HG02981 (cell line): ENCODE measurements around the gene MEIOB.
"Not testable (repeated sequence)": the region's sequence is repeated elsewhere in the genome, so short reads cannot be mapped to it uniquely, and the experiment has no call there.

ENCODE experiments used
- ATAC-seq: cut with Tn5 transposase; IDR thresholded peaks from one replicate; pipeline ENCODE4 v1.9.1; 2021; ENCODE audit warnings: mild to moderate bottlenecking, moderate library complexity; ENCODE audit not compliant: unreplicated experiment

Gene MEIOB

GRCh38 chr16:1878256-1878655, 6.3 kb upstream of the MEIOB start:
- no peak for ATAC-seq

GRCh38 chr16:1877804-1878203, 5.8 kb upstream of the MEIOB start:
- ATAC-seq: no peak

GRCh38 chr16:1877089-1877488, 5.1 kb upstream of the MEIOB start:
- ATAC-seq: no peak

GRCh38 chr16:1876468-1876867, 4.5 kb upstream of the MEIOB start:
- ATAC-seq: no peak

DNA sequence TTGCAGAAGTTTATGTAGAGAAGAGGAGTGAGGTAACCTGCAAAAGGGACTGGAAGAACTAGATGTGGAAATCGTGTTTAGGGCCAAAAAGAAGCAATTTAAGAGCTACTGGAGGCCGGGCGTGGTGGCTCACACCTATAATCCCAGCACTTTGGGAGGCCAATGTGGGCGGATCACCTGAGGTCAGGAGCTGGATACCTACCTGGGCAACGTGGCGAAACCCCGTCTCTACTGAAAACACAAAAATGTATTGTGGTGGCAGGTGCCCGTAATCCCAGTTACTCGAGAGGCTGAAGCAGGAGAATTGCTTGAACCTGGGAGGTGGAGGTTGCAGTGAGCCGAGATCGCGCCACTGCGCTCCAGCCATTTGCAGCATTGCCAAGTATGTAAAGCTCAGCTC, 4.1 kb upstream of the MEIOB start:
- not testable (repeated sequence) for ATAC-seq

- ATAC-seq: no peak
Observed at GRCh38 chr16:1874854-1875253, 2.9 kb upstream of the MEIOB start.

DNA sequence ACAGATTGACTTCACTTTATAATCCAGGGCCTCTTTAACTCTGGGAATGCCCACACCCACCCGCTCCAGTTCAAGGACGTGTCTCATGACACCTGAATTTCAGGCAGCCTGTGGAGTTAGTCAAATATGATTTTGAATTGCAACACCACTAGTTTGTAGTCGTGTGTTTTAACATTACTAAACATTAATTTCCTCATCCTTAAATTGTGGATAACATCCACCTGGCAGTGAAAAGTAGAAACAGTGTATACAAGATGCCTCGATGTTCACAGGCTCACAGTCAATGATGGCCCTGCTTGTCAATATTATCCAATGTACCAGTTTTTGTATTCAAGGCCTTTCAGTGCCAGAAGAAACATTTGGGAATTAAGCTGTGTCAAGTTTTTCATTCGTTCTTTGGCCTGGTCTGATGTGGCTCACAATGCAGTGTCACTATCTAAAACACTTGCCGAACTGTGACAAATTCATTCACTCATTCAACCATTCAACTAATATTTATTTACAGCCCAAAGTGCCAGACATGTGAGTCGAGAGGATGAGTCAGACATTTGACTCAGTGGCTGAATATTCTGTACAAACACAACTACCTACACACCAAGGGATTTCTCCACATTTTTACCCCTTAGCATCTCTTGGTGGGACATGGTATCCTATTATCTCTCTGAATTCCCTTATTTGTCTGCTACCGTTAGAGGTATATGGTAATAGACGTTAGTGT, 1.4 kb downstream of the MEIOB start:
- ATAC-seq: no peak

GRCh38 chr16:1865902-1866690, 5.9 kb downstream of the MEIOB start:
- no peak for ATAC-seq

DNA sequence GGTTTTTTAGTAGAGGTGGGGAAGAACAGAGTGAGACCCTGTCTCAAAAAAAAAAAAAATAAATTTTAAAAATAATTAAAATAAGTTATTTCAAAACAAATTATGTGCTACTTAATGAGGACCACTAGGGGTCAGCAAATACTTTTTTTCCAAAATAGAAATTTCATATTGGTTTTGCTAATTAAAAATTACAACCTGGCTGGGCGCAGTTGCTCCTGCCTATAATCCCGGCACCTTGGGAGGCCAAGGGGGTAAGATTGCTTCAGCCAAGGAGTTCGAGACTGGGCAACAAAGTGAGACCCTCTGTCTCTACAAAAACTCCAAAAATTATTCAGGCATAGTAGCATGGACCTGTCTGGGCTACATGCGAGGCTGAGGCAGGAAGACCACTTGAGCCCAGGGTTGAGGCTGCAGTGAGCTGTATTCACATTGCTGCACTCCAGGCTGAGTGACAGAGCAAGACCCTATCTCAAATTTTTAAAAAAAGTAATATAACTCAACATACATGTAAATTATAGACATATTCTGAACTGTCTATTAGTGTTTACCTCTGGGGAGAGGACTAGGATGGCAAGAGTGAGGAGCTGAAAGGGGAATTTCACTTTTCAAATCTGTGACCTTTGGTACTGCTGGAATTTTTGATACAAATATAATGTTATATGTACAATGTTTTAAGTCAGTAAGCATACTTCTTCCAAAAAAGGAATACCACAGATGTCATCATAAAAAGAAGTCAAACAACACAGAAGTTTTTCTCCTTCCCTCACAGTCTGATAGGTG, 8.1 kb downstream of the MEIOB start:
- no peak for ATAC-seq

DNA sequence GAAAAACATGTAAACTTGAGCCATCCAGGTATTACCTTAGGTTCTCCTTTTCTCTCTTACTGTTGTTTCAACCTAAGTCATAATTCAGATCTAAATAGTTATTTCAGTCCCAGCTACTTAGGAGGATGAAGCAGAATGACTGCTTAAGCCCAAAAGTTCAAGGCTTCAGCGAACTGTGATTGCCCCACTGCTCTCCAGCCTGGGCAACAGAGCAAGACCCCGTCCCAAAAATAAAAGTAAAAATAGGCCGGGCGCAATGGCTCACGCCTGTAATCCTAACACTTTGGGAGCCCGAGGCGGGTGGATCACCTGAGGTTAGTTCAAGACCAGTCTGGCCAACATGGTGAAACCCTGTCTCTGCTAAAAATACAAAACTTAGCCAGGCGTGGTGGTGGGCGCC, 9.6 kb downstream of the MEIOB start:
- no peak for ATAC-seq

DNA sequence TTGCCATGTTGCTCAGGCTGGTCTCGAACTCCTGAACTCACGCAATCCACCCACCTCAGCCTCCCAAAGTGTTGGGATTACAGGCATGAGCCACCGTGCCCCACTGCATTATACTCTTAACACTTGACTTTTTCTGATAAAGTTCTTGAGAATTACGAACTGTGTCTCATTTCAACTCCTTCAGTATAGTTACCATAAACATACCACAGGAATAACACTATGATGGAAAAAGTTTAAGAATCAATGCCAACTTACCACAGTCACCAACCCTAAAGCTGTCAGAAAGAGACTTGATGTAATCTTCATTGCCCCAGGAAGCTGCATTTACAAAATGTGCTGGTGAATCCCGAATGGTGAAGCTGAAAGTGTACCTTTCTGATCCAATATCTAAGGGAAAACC, 10.2 kb downstream of the MEIOB start:
- no peak for ATAC-seq

DNA sequence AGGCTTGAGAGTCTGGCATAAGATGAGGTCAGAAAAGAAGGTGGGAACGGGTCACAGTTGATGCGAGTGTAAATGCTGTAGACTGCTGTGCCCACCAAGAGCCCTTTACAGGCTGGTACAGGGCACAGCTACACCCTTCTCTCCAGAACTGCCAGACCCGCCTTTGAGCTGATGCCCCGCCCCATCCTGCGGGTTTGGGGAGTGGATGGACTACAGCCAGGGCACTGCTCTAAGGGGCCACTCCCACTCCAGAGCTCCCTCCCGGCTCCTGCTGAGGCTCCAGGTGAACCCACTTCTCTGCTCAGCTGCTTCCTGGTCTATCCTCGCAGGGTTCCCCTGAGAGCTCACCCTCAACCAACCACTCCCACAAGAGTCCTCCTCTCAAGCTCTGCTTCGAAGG, 12.3 kb downstream of the MEIOB start:
- ATAC-seq: no peak

GRCh38 chr16:1858189-1858865, 13.6 kb downstream of the MEIOB start:
- no peak for ATAC-seq

GRCh38 chr16:1857433-1858097, 14.4 kb downstream of the MEIOB start:
- ATAC-seq: no peak

GRCh38 chr16:1851793-1852192, 20.2 kb downstream of the MEIOB start:
- ATAC-seq: no peak

DNA sequence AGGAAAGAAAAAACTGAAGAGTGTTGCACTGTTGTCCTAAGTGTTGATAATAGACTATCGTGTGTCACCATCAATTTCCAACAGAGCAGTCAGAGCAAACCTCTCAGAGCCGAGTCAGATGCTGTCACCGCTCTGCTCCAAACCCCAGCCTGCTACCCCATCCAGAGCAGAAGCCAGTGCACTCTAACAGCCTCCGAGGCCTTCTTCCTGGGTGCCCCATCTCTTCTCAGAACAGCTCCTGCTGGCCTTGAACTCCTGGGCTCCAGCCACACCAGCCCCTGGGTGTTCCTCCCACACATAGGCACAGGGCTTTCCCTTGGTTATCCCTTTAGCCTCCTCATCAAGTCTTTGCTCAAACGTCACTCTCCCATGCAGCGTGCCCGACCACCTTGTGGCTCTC, 21.0 kb downstream of the MEIOB start:
- ATAC-seq: no peak

DNA sequence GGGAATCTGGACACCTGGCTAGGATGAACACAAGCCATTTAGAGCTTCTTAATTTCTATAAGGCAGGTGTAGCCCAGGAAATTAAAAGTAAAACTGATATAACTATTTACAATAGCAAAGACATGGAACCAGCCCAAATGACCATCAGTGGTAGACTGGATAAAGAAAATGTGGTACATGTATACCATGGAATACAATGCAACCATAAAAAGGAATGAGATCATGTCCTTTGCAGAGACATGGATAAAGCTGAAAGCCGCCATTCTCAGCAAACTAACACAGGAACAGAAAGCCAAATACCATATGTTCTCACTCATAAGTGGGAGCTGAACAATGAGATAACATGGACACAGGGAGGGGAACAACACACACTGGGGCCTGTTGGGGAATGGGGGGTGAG, 25.5 kb downstream of the MEIOB start:
- ATAC-seq: no peak

DNA sequence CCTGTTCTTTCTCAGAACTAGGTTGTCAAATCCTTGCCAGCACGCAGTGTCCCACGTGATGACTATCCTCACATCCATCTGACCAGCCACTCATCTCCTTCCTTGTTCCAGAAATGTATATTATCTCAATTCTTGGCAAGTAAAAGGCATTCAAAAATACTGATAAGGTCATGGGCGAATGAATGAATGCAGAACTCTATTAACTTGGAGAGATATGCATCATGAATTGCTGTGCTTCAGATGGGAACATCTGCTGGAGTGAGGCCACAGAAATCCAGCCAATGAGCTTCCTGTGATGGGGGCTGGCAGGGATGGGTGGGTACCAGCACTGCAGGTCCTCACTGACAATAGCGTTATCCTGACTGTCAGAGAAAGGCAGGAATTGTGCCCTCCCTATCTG, 26.0 kb downstream of the MEIOB start:
- ATAC-seq: no peak

- no peak for ATAC-seq
Observed at GRCh38 chr16:1839554-1839953, 32.4 kb downstream of the MEIOB start.

DNA sequence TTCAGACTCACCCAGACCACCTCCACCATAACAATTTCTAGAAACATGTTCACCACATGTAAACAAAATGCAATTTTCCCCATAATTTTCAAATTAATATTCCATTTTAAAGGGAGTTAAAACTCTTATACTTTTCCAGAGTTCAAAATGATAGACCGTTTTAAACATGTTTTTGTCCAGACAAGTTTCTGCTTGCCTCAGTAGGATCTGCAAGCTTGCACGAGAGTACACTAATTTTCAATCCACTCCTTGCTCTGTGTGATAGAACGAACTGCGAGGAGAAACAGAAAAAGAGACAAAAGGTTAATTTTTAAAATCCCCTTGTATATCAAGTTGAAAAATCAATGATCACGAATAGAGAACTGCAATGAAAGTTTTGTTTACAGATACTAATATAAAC, 37.9 kb downstream of the MEIOB start:
- no peak for ATAC-seq
